ELF-1 (cell line): Measurements from ENCODE around the gene OR4K5.
"Not testable (repeated sequence)": the region's sequence is repeated elsewhere in the genome, so short reads cannot be mapped to it uniquely, and the experiment has no call there.

ENCODE experiments used
- DNase-seq: peaks from one replicate; pipeline ENCODE4 v3.0.0-alpha.2; 2016; ENCODE audit warnings: low read depth, low spot score

OR4K5 gene

GRCh38 chr14:19920021-19920657 is at the start of gene OR4K5:
TSS of gene OR4K5 (plus strand) at chr14:19920607. CDS start at chr14:19920607, 0 bp downstream.
- DNase-seq = no peak

GRCh38 chr14:19873178-19873577 is 47.2 kb upstream of the OR4K5 start:
- no peak for DNase-seq

GRCh38 chr14:19874842-19875241 is 45.6 kb upstream of the OR4K5 start, which contains the start of gene OR4K2:
TSS of gene OR4K2 (plus strand) at chr14:19875142. CDS start at chr14:19876268, 1,126 bp downstream.
- no peak for DNase-seq

GRCh38 chr14:19878029-19878642 is 42.3 kb upstream of the OR4K5 start:
- DNase-seq = no peak

- DNase-seq = no peak
These were observed 25.1 kb upstream of the OR4K5 start for GRCh38 chr14:19895282-19895681.

- no peak for DNase-seq
These were observed 19.4 kb upstream of the OR4K5 start for GRCh38 chr14:19900999-19901398.

- no peak for DNase-seq
These were observed 18.0 kb upstream of the OR4K5 start for GRCh38 chr14:19902409-19902808.

GRCh38 chr14:19906665-19907064 is 13.7 kb upstream of the OR4K5 start:
- no peak for DNase-seq

GRCh38 chr14:19911114-19911513 is 9.3 kb upstream of the OR4K5 start:
- DNase-seq = no peak

- DNase-seq = no peak
These were observed 3.2 kb upstream of the OR4K5 start for GRCh38 chr14:19917243-19917642.

- no peak for DNase-seq
These were observed 2.4 kb upstream of the OR4K5 start for GRCh38 chr14:19917955-19918518.

GRCh38 chr14:19918553-19919264 is 1.7 kb upstream of the OR4K5 start:
- no peak for DNase-seq

- no peak for DNase-seq
These were observed 10.2 kb downstream of the OR4K5 start, which contains the start of gene OR4K1 for GRCh38 chr14:19930617-19931016. TSS of gene OR4K1 (plus strand) at chr14:19930917. CDS start at chr14:19935667, 4,750 bp downstream.

- no peak for DNase-seq
These were observed 21.3 kb downstream of the OR4K5 start for GRCh38 chr14:19941668-19942067.

GRCh38 chr14:19947413-19948090 is 27.1 kb downstream of the OR4K5 start:
- DNase-seq = no peak

- no peak for DNase-seq
These were observed 28.8 kb downstream of the OR4K5 start for GRCh38 chr14:19949218-19949617.

GRCh38 chr14:19969735-19970134 is 49.3 kb downstream of the OR4K5 start:
- DNase-seq = not testable (repeated sequence)
